Activated T-helper 2 cell treated with anti-CD3 and anti-CD28 coated beads, Interferon-gamma antibody, Interleukin-2, Interleukin-4, amounts not matched to agents 10 μg/mL and 5 μg/mL and 100 μg/mL, durations not matched to agents 14 hours and 24 hours and 36 hours (primary cell): ENCODE results near the gene CNOT6L. TPM values are rescaled to one million over a fixed set of nuclear protein-coding genes. Genes with fewer than 3 reads are reported as not detected.
"Not testable (repeated sequence)": the region's sequence is repeated elsewhere in the genome, so short reads cannot be mapped to it uniquely, and the experiment has no call there.

Experiments
- DNase-seq: peaks from one replicate; pipeline ENCODE4 v3.0.0; 2021; ENCODE audit warnings: low spot score
- H3K27ac Mint-ChIP-seq: one replicate; pipeline ENCODE4 v1.8.0; 2021; ENCODE audit warnings: mixed read lengths
- H3K27me3 Mint-ChIP-seq: one replicate; pipeline ENCODE4 v1.8.0; 2021; ENCODE audit warnings: low read depth, mixed read lengths
- H3K36me3 Mint-ChIP-seq: one replicate; pipeline ENCODE4 v1.8.0; 2021; ENCODE audit warnings: low read depth, mixed read lengths
- H3K4me1 Mint-ChIP-seq: one replicate; pipeline ENCODE4 v1.8.0; 2021; ENCODE audit warnings: low read depth, mixed read lengths
- H3K4me3 Mint-ChIP-seq: one replicate; pipeline ENCODE4 v1.8.0; 2021; ENCODE audit warnings: low read depth, mild to moderate bottlenecking, moderate library complexity, mixed read lengths
- H3K9me3 Mint-ChIP-seq: one replicate; pipeline ENCODE4 v1.8.0; 2021; ENCODE audit warnings: mixed read lengths
- intact Hi-C: fragments of 100-400 bp; cut with micrococcal nuclease; formaldehyde crosslinking; loops from one replicate; pipeline ENCODE4 v1.15.1; 2023
- total RNA-seq: library from RNA; stranded (reverse); gene quantifications from 2 replicates; pipeline ENCODE4 v1.2.3, GENCODE V29; 2022

The CNOT6L gene
- total RNA-seq, 1 donor from 2014 or later = 94.8 TPM

- H3K27me3 Mint-ChIP-seq = no peaks in the 10 kb centered on the region
- peaks cover 3% of the 10 kb centered on the region for H3K4me1 Mint-ChIP-seq
- intact Hi-C loops = no loop called here
Observed at GRCh38 chr4:77762531-77762930, 56.6 kb downstream of the CNOT6L start.

GRCh38 chr4:77761595-77761994 lies 57.6 kb downstream of the CNOT6L start:
- H3K4me3 Mint-ChIP-seq = no peak overlapping the region
- intact Hi-C loops = no loop called here

More at GRCh38 chr4:77762531-77762930, 56.6 kb downstream of the CNOT6L start:
- Mint-ChIP-seq H3K36me3 (peaks cover 91% of the 10 kb centered on the region), H3K4me3 (no peak overlapping the region), H3K27ac (no peak overlapping the region), H3K9me3 (peaks cover 46% of the 10 kb centered on the region)
- no peak for DNase-seq

GRCh38 chr4:77758804-77759203 lies 60.4 kb downstream of the CNOT6L start:
- Mint-ChIP-seq H3K4me3 (no peak overlapping the region), H3K27me3 (no peaks in the 10 kb centered on the region), H3K4me1 (peaks cover 3% of the 10 kb centered on the region), H3K27ac (no peak overlapping the region), H3K36me3 (peaks cover 92% of the 10 kb centered on the region), H3K9me3 (peaks cover 41% of the 10 kb centered on the region)
- intact Hi-C loops = no loop called here
- no peak for DNase-seq

More at GRCh38 chr4:77761595-77761994, 57.6 kb downstream of the CNOT6L start:
- no peak overlapping the region for H3K27ac Mint-ChIP-seq
- peaks cover 46% of the 10 kb centered on the region for H3K9me3 Mint-ChIP-seq
- H3K36me3 Mint-ChIP-seq = peaks cover 92% of the 10 kb centered on the region
- no peak for DNase-seq
- no peaks in the 10 kb centered on the region for H3K27me3 Mint-ChIP-seq
- H3K4me1 Mint-ChIP-seq = peaks cover 3% of the 10 kb centered on the region

GRCh38 chr4:77751764-77752163 lies 67.4 kb downstream of the CNOT6L start:
- no peak overlapping the region for H3K4me3 Mint-ChIP-seq
- H3K9me3 Mint-ChIP-seq = peaks cover 8% of the 10 kb centered on the region
- H3K27ac Mint-ChIP-seq = no peak overlapping the region
- intact Hi-C loops = no loop called here
- DNase-seq = no peak
- H3K4me1 Mint-ChIP-seq = peaks cover 2% of the 10 kb centered on the region
- peaks cover 67% of the 10 kb centered on the region for H3K36me3 Mint-ChIP-seq
- H3K27me3 Mint-ChIP-seq = no peaks in the 10 kb centered on the region

- H3K27ac Mint-ChIP-seq = no peak overlapping the region
- no peaks in the 10 kb centered on the region for H3K9me3 Mint-ChIP-seq
- H3K4me3 Mint-ChIP-seq = no peak overlapping the region
- intact Hi-C loops = no loop called here
- no peak for DNase-seq
- H3K4me1 Mint-ChIP-seq = peaks cover 9% of the 10 kb centered on the region
- peaks cover 50% of the 10 kb centered on the region for H3K36me3 Mint-ChIP-seq
- H3K27me3 Mint-ChIP-seq = no peaks in the 10 kb centered on the region
Observed at GRCh38 chr4:77745792-77746191, 73.4 kb downstream of the CNOT6L start.

- Mint-ChIP-seq H3K36me3 (peaks cover 60% of the 10 kb centered on the region), H3K27me3 (no peaks in the 10 kb centered on the region), H3K9me3 (no peaks in the 10 kb centered on the region), H3K27ac (no peak overlapping the region), H3K4me1 (peaks cover 16% of the 10 kb centered on the region), H3K4me3 (no peak overlapping the region)
- intact Hi-C loops = no loop called here
- DNase-seq = no peak
Observed at GRCh38 chr4:77742054-77742453, 77.1 kb downstream of the CNOT6L start.

- Mint-ChIP-seq H3K36me3 (peaks cover 58% of the 10 kb centered on the region), H3K27ac (no peak overlapping the region), H3K27me3 (no peaks in the 10 kb centered on the region), H3K4me3 (no peak overlapping the region), H3K9me3 (no peaks in the 10 kb centered on the region), H3K4me1 (peaks cover 26% of the 10 kb centered on the region)
- intact Hi-C loops = no loop called here
- DNase-seq = no peak
Observed at GRCh38 chr4:77740480-77740879, 78.7 kb downstream of the CNOT6L start.

- peak overlapping the region; percentile 62 for H3K4me3 Mint-ChIP-seq
- intact Hi-C loops = loop anchor here (2.0 to 5.0 kb wide), 3 partner anchors 67 to 128 kb away; partner anchors contain the start of gene MRPL1
- peak; percentile 50 for DNase-seq
- peak overlapping the region; percentile 70 for H3K27ac Mint-ChIP-seq
- no peaks in the 10 kb centered on the region for H3K9me3 Mint-ChIP-seq
- H3K27me3 Mint-ChIP-seq = no peaks in the 10 kb centered on the region
- H3K36me3 Mint-ChIP-seq = peaks cover 78% of the 10 kb centered on the region
- peaks cover 43% of the 10 kb centered on the region for H3K4me1 Mint-ChIP-seq
Observed at GRCh38 chr4:77734928-77735327, 84.2 kb downstream of the CNOT6L start.

GRCh38 chr4:77731656-77732055 lies 87.5 kb downstream of the CNOT6L start:
- peaks cover 75% of the 10 kb centered on the region for H3K36me3 Mint-ChIP-seq
- no peak overlapping the region for H3K27ac Mint-ChIP-seq
- no peak for DNase-seq
- no peaks in the 10 kb centered on the region for H3K9me3 Mint-ChIP-seq
- peaks cover 34% of the 10 kb centered on the region for H3K4me1 Mint-ChIP-seq
- no peak overlapping the region for H3K4me3 Mint-ChIP-seq
- H3K27me3 Mint-ChIP-seq = no peaks in the 10 kb centered on the region
- intact Hi-C loops = no loop called here

- Mint-ChIP-seq H3K27ac (peak overlapping the region; percentile 5), H3K36me3 (peaks cover 78% of the 10 kb centered on the region)
- DNase-seq = no peak
Observed at GRCh38 chr4:77728420-77728819, 90.7 kb downstream of the CNOT6L start.

GRCh38 chr4:77721073-77721472 lies 98.1 kb downstream of the CNOT6L start:
- Mint-ChIP-seq H3K27ac (no peak overlapping the region), H3K4me1 (peaks cover 12% of the 10 kb centered on the region), H3K4me3 (no peak overlapping the region), H3K27me3 (no peaks in the 10 kb centered on the region), H3K36me3 (peaks cover 68% of the 10 kb centered on the region), H3K9me3 (no peaks in the 10 kb centered on the region)
- intact Hi-C loops = no loop called here
- DNase-seq = no peak

More at GRCh38 chr4:77728420-77728819, 90.7 kb downstream of the CNOT6L start:
- H3K4me1 Mint-ChIP-seq = peaks cover 11% of the 10 kb centered on the region
- no peak overlapping the region for H3K4me3 Mint-ChIP-seq
- no peaks in the 10 kb centered on the region for H3K27me3 Mint-ChIP-seq
- H3K9me3 Mint-ChIP-seq = no peaks in the 10 kb centered on the region
- intact Hi-C loops = no loop called here

- H3K27me3 Mint-ChIP-seq, intact Hi-C loops, H3K9me3 Mint-ChIP-seq, H3K27ac Mint-ChIP-seq, DNase-seq, H3K4me3 Mint-ChIP-seq: not testable (repeated sequence)
- Mint-ChIP-seq H3K36me3 (peaks cover 62% of the 10 kb centered on the region), H3K4me1 (peaks cover 23% of the 10 kb centered on the region)
Observed at GRCh38 chr4:77718500-77718899, 100.7 kb downstream of the CNOT6L start.

- Mint-ChIP-seq H3K27ac (peak overlapping the region; percentile 23), H3K4me1 (peaks cover 23% of the 10 kb centered on the region), H3K36me3 (peaks cover 60% of the 10 kb centered on the region), H3K9me3 (no peaks in the 10 kb centered on the region), H3K4me3 (no peak overlapping the region), H3K27me3 (no peaks in the 10 kb centered on the region)
- intact Hi-C loops = no loop called here
- no peak for DNase-seq
Observed at GRCh38 chr4:77715414-77716290, 103.5 kb downstream of the CNOT6L start.
